CD4-positive, alpha-beta T cell treated with Interleukin-10 for 1 hour (primary cell): Measurements from ENCODE around the gene ZFPM1.

Experiments used
- DNase-seq: peaks from one replicate; pipeline ENCODE4 v3.0.0-alpha.2; 2020

The ZFPM1 gene

GRCh38 chr16:88435437-88436355, 17.4 kb upstream of the ZFPM1 start:
- no peak for DNase-seq

GRCh38 chr16:88436796-88437195, 16.3 kb upstream of the ZFPM1 start:
- no peak for DNase-seq

- DNase-seq, result peak; percentile 69
These were observed 15.6 kb upstream of the ZFPM1 start for GRCh38 chr16:88437367-88437964.

GRCh38 chr16:88438084-88438870, 14.8 kb upstream of the ZFPM1 start:
- no peak for DNase-seq

GRCh38 chr16:88439016-88439415, 14.1 kb upstream of the ZFPM1 start:
- DNase-seq, result no peak

GRCh38 chr16:88439706-88440105, 13.4 kb upstream of the ZFPM1 start:
- DNase-seq, result no peak

- DNase-seq, result no peak
These were observed 13.0 kb upstream of the ZFPM1 start for GRCh38 chr16:88440111-88440510.

- no peak for DNase-seq
These were observed 12.2 kb upstream of the ZFPM1 start for GRCh38 chr16:88440686-88441405.

- DNase-seq, result no peak
These were observed 11.6 kb upstream of the ZFPM1 start for GRCh38 chr16:88441460-88441859.

- DNase-seq, result no peak
These were observed 10.7 kb upstream of the ZFPM1 start for GRCh38 chr16:88442383-88442726.

- DNase-seq, result peak; percentile 81
These were observed 10.1 kb upstream of the ZFPM1 start for GRCh38 chr16:88442727-88443576.

- no peak for DNase-seq
These were observed 8.1 kb upstream of the ZFPM1 start for GRCh38 chr16:88444826-88445582.

- DNase-seq, result no peak
These were observed 7.5 kb upstream of the ZFPM1 start for GRCh38 chr16:88445583-88445960.

- DNase-seq, result no peak
These were observed 7.0 kb upstream of the ZFPM1 start for GRCh38 chr16:88446061-88446460.

GRCh38 chr16:88446736-88447135, 6.3 kb upstream of the ZFPM1 start:
- DNase-seq, result no peak

GRCh38 chr16:88447881-88448280, 5.2 kb upstream of the ZFPM1 start:
- no peak for DNase-seq

GRCh38 chr16:88448461-88449266, 4.4 kb upstream of the ZFPM1 start:
- DNase-seq, result no peak

- no peak for DNase-seq
These were observed 3.9 kb upstream of the ZFPM1 start for GRCh38 chr16:88449267-88449561.

GRCh38 chr16:88451586-88452481, 1.2 kb upstream of the ZFPM1 start:
- no peak for DNase-seq
